Right lobe of liver (tissue), 6 donors: ENCODE measurements around the gene PEPD. TPM values are rescaled to one million over a fixed set of nuclear protein-coding genes. Genes with fewer than 3 reads are reported as not detected.

Source experiments
- ATAC-seq, 4 donors: fragments of 200-7000 bp; cut with Tn5 transposase; one replicate each; pipeline ENCODE4 v1.9.1; 2020; ENCODE audit warnings: mild to moderate bottlenecking in 4 of 4, moderate library complexity in 4 of 4
- DNase-seq, 3 donors: peaks; one replicate each; pipeline ENCODE4 v3.0.0-alpha.2; 2020
- H3K27ac ChIP-seq, 3 donors: fragments of 200-600 bp; one replicate each; pipeline ENCODE4 v1.8.0; 2022
- H3K27me3 ChIP-seq, 2 donors: fragments of 200-600 bp; one replicate each; pipeline ENCODE4 v1.8.0; 2022
- H3K36me3 ChIP-seq, 4 donors: fragments of 200-600 bp; sonication (generic) in 1 of 4; one replicate each; pipeline versions ENCODE4 v1.5.1 to v1.8.0; 2017 to 2022; ENCODE audit warnings: control low read depth in 1 of 4
- H3K4me1 ChIP-seq, 4 donors: fragments of 200-600 bp; sonication (generic) in 1 of 4; one replicate each; pipeline versions ENCODE4 v1.5.1 to v1.8.0; 2017 to 2022; ENCODE audit warnings: control low read depth in 1 of 4
- H3K4me3 ChIP-seq, 3 donors: fragments of 200-600 bp; one replicate each; pipeline ENCODE4 v1.8.0; 2022
- H3K9me3 ChIP-seq, 4 donors: fragments of 200-600 bp; sonication (generic) in 1 of 4; one replicate each; pipeline versions ENCODE4 v1.5.1 to v1.8.0; 2017 to 2022; ENCODE audit warnings: control low read depth in 1 of 4
- CTCF ChIP-seq, 4 donors: fragments of 200-600 bp in 3 of 4; fragments of 450-650 bp in 1 of 4; IDR thresholded peaks; one replicate each; pipeline versions ENCODE4 v1.5.1 to v1.8.0; 2016 to 2022; ENCODE audit warnings: antibody characterized with exemption in 4 of 4, mild to moderate bottlenecking in 2 of 4
- POLR2A ChIP-seq: fragments of 450-650 bp; IDR thresholded peaks from one replicate; pipeline ENCODE4 v1.6.1; 2017; ENCODE audit warnings: antibody characterized with exemption, mild to moderate bottlenecking
- WGBS: methylation state at CpG from one replicate; pipeline ENCODE4 v1.1.6; 2018; ENCODE audit warnings: low coverage, low lambda C conversion rate; ENCODE audit not compliant: insufficient coverage; ENCODE audit errors: missing lambda C conversion rate; 5-methylcytosine and 5-hydroxymethylcytosine counted together
- intact Hi-C, 2 donors: fragments of 100-400 bp; cut with DNase I; formaldehyde crosslinking; loops; one replicate each; pipeline versions ENCODE4 v1.11.2 to v1.14.1; 2022
- total RNA-seq, 6 experiments: library from RNA; depleted of rRNA in 2 of 6; stranded (reverse); fragments of >200 nt in 2 of 6; fragmentation: NEBNext Ultra II Directional in 3 of 6; extraction: Animal tissue kit (Norgen Biotek cat#: 25700) in 3 of 6; gene quantifications; one replicate each; pipeline versions ENCODE4 v1.1.0 to v1.2.4, GENCODE V29; 2016 to 2023
- donor health status: DM: no; HTN: yes; CAD: no.
- donor health status: DM: no; HTN: no; CAD: no.
- donor health status: DM: no; HTN: no; CAD: no.
- donor health status: DM: no; HTN: yes; CAD: no.
- donor health status: DM: no; HTN: yes; CAD: no.

PEPD gene
- total RNA-seq, 6 experiments from 2014 or later = 121 to 261 (median 167) TPM

- H3K4me1 ChIP-seq = no peaks in the 10 kb centered on the region
- no peak overlapping the region for H3K27ac ChIP-seq
- intact Hi-C loops = no loop called here
- H3K9me3 ChIP-seq = no peaks in the 10 kb centered on the region
- ATAC-seq = peak; percentile 49 to 69 (median 60)
- TF ChIP-seq POLR2A (no peak), CTCF (IDR thresholded peaks at IDR 0.05) (peak; percentile 49 to 63 (median 60))
- DNase-seq = peak in 1 of 3 donors; percentile 62
- peaks cover 0 to 9% (median 0%) of the 10 kb centered on the region in 4 donors for H3K36me3 ChIP-seq
- no peak overlapping the region for H3K4me3 ChIP-seq
- no peaks in the 10 kb centered on the region for H3K27me3 ChIP-seq
- WGBS = 49% methylated on average over 7 of the region's 27 CpGs
These were observed 105.0 kb downstream of the PEPD start for GRCh38 chr19:33416307-33417215.

GRCh38 chr19:33414667-33415605, 106.7 kb downstream of the PEPD start:
- DNase-seq (peak in 1 of 3 donors; percentile 48), ATAC-seq (no peak)
- no peak for TF ChIP-seq CTCF (IDR thresholded peaks at IDR 0.05)
- no peak for TF ChIP-seq POLR2A
- Histone ChIP-seq H3K4me1 (peaks cover 0 to 3% (median 0%) of the 10 kb centered on the region in 4 donors), H3K9me3 (no peaks in the 10 kb centered on the region), H3K27me3 (no peaks in the 10 kb centered on the region), H3K4me3 (no peak overlapping the region), H3K27ac (no peak overlapping the region), H3K36me3 (peaks cover 0 to 22% (median 0%) of the 10 kb centered on the region in 4 donors)
- intact Hi-C loops = no loop called here
- 89% methylated on average over 17 of the region's 32 CpGs for WGBS

- no peaks in the 10 kb centered on the region for H3K9me3 ChIP-seq
- TF ChIP-seq POLR2A (no peak), CTCF (IDR thresholded peaks at IDR 0.05) (no peak)
- 90% methylated on average over 4 of the region's 25 CpGs for WGBS
- DNase-seq (peak in 1 of 3 donors; percentile 51), ATAC-seq (no peak)
- H3K27ac ChIP-seq = no peak overlapping the region
- H3K36me3 ChIP-seq = peaks cover 0 to 25% (median 0%) of the 10 kb centered on the region in 4 donors
- no peak overlapping the region for H3K4me3 ChIP-seq
- H3K4me1 ChIP-seq = peaks cover 0 to 3% (median 0%) of the 10 kb centered on the region in 4 donors
- H3K27me3 ChIP-seq = no peaks in the 10 kb centered on the region
- intact Hi-C loops = no loop called here
These were observed 107.5 kb downstream of the PEPD start for GRCh38 chr19:33413868-33414666.

- DNase-seq = no peak
- intact Hi-C loops = no loop called here
- Histone ChIP-seq H3K27me3 (no peaks in the 10 kb centered on the region), H3K4me1 (peaks cover 0 to 3% (median 0%) of the 10 kb centered on the region in 4 donors), H3K27ac (no peak overlapping the region), H3K9me3 (no peaks in the 10 kb centered on the region), H3K36me3 (peaks cover 0 to 25% (median 0%) of the 10 kb centered on the region in 4 donors), H3K4me3 (no peak overlapping the region)
- 100% methylated on average over 1 of the region's 13 CpGs for WGBS
- TF ChIP-seq CTCF (IDR thresholded peaks at IDR 0.05) = no peak
- no peak for TF ChIP-seq POLR2A
- no peak for ATAC-seq
These were observed 108.2 kb downstream of the PEPD start for GRCh38 chr19:33413426-33413725.
